DMS79 (cell line): ENCODE measurements around the gene CTAGE1.

ENCODE experiments used
- DNase-seq: peaks from one replicate; lab custom pipeline; 2025; lab: John Stamatoyannopoulos, UW

Gene CTAGE1

DNA sequence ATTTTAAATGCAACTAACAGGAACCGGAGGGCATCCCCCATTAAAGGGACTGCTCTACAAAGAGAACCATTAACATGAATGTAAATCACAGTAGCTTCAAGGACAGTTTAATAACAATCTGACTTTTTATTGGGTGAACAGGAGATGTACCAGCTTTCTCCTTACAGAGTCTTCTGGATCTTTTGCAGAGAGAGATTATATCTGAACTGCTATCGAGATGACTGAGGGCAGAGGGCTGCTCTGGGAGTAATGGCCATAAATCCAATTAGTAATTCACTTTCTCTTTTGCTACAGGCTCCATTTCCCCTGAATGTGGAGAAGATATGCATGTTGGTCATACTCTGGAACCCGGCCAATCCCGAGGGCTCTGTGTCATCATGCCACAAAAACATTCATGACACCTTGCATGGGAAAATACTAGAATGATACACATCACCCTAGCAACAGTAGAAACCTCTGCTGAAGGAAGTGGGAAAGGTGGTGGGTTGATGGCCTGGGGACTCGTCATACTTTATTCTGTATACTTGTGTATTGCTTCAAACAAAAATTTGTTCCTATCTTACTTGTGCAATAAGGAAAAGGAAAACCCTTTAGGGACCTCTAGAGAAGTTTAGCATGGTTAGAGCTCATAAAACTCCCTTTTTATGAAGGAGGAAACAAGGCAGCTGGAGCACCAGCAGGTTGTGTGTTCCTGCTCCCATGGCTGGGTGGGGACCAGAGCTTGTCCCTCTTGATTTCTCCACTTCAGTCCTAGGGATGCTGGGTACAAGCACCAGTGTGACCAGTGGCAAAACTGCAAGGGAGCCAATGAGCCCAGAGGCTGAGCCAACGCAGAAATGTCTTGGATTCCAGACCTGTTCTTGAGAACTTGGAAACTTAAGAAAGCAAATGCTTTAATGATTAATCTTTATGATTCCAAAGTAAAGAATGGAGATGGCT lies 26.0 kb downstream of the CTAGE1 start:
- DNase-seq: no peak

DNA sequence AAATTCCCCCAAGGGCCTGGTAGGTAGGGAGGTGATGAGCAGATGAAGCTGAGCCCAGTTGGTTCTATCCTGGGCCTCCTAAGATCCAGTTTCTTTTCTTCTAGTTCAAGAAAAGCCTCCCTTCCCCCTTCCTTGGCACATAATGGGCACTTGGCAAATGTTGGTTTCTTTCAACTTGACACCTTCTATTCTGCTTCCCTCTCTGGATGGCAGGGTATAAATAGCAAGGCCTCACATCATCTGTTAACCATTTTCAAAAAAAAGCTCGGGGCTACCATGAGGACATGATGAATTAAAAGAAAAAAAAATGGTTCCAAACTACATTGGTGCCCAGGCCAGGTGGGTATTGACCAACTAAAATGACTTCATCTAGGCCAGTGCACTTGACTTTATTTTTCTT lies 29.9 kb downstream of the CTAGE1 start:
- no peak for DNase-seq

DNA sequence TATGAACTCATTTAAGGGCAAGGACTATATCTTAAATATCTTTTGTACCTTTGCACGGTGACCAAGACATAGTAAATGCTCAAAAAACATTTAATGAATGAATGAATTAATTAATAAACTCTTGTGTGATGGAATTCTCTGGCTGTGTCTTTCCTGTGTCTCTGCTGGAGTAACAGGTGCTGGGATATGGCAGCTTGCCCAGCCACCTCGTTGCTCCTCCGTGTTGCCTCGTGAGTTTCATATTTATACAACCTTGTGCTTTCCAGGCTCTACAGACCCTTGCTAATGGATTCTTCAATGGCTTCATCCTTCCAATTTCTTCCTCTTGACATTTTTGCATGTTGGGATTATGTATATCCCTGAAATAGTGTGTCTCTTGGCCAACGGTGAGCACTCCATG lies 30.4 kb downstream of the CTAGE1 start:
- DNase-seq: no peak

- no peak for DNase-seq
These were observed 32.0 kb downstream of the CTAGE1 start for GRCh38 chr18:22385718-22386117.

- no peak for DNase-seq
These were observed 38.9 kb downstream of the CTAGE1 start for GRCh38 chr18:22378672-22379282.

DNA sequence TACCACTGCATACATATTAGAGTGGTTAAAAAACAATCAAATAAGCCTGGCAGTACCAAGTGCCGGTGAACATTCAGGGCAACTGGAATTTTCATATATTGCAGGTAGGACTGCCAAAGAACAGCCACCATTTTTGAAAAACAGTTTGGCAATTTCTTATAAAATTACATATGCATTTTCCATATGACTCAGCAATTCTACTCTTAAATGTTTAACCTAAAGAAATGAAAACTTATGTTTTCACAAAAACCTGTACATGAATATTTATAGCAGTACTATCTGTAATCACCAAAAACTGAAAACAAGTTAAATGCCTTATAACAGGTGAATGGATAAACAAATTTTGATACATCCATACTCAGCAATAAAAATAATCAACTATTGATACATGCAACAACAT lies 39.9 kb downstream of the CTAGE1 start:
- no peak for DNase-seq

DNA sequence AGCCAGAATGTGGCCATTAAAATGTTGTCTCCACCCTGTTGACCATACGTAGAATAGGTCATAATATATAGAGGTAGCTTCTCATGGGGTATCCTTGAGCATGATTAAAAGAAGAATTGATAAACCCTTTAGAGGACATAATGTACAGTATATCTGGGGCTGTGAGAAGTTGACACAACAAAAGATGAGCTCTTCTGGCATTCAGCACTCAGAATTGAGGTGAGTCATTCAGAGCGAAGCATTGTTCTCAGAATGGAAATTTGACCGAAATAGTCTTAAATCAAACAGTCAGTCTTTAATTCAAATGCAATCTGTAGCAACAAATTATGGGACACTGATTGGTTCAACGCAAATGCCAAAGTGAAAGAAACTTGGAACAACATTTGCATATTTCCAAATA lies 47.3 kb downstream of the CTAGE1 start:
- no peak for DNase-seq

DNA sequence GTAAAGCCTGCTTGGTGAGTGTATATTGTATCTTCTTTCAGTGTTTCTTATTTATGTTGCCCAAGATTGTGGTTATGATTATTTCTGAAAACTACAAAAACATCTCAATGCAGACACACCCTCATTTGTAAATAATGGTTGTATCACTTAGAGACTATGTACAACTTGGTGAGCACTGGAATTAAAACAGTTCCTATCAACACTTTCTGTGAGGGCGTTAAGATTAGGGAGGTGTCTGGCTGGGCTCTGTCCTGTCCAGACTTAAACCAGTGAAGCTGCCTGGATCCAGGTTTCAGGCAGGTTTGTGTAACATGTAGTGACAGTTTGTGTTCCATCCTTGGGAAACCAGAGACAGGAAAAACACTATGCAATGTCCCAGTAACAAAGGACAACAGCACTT lies 49.7 kb downstream of the CTAGE1 start:
- no peak for DNase-seq

GRCh38 chr18:22367303-22367702 lies 50.4 kb downstream of the CTAGE1 start:
- DNase-seq: no peak

DNA sequence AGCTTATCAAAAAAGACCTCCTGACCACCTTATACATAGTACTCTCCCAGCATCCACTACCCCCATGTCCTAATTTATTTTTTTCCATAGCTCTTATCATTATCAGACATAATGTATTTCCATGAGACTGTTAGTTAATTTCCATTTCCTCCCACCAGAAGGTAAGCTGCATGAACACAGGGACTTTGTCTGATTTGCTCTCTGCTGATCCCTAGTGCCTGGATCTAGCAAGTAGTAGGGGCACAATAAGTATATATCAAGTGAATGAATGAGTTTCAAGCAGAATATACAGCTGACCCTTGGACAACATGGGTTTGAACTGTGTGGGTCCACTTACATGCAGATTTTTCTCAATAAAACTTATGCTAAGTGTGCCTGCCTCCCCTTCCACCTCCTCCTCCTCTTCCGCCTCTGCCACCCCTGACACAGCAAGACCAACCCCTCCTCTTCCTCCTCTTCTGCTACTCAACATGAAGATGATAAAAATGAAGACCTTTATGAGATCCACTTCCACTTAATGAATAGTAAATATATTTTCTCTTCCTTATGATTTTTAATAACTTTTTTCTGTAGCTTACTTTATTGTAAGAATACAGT lies 53.8 kb downstream of the CTAGE1 start:
- no peak for DNase-seq
